ENCODE results near the gene HDAC4.

DNA sequence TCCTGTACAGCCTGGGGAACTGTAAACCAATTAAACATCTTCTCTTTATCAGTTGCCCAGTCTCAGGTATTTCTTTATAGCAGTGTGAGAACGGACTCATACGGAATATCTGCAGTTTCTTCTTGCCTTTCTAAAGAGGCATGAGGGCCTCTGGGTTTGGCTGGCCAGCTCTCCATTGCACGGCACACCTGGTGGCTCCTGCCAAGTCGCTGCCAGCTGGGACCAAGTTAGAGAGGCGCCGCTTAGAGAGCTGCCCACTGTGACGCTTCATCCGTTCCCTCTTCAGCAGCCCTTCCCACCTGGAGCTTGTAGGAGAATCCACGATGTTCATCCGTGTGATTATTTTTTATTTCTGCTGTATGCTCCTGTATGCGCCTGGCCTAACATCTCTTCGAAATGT, 357.5 kb downstream of the HDAC4 start:
- TF ChIP-seq, protein P1, sequence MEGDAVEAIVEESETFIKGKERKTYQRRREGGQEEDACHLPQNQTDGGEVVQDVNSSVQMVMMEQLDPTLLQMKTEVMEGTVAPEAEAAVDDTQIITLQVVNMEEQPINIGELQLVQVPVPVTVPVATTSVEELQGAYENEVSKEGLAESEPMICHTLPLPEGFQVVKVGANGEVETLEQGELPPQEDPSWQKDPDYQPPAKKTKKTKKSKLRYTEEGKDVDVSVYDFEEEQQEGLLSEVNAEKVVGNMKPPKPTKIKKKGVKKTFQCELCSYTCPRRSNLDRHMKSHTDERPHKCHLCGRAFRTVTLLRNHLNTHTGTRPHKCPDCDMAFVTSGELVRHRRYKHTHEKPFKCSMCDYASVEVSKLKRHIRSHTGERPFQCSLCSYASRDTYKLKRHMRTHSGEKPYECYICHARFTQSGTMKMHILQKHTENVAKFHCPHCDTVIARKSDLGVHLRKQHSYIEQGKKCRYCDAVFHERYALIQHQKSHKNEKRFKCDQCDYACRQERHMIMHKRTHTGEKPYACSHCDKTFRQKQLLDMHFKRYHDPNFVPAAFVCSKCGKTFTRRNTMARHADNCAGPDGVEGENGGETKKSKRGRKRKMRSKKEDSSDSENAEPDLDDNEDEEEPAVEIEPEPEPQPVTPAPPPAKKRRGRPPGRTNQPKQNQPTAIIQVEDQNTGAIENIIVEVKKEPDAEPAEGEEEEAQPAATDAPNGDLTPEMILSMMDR (optimal IDR thresholded peaks at IDR 0.05 in 1 of 3, IDR thresholded peaks at IDR 0.05 in 1 of 3, conservative IDR thresholded peaks at IDR 0.05 in 1 of 3; ENCODE audit: extremely low read depth in 1 of 3, insufficient read depth in 2 of 3, low read length in 3 of 3), result no peak
- TF ChIP-seq EZH2 (IDR thresholded peaks at IDR 0.05; ENCODE audit: low read length), result no peak
